GM12878 (cell line): Measurements from ENCODE around the gene PRR16. TPM values are rescaled to one million over a fixed set of nuclear protein-coding genes. Genes with fewer than 3 reads are reported as not detected.

ENCODE experiments used
- ATAC-seq: fragments of 200-7000 bp; cut with Tn5 transposase; 3 replicates; pipeline ENCODE4 v1.9.1; 2020; ENCODE audit warnings: mild to moderate bottlenecking, moderate library complexity
- BruUV-seq: library from RNA; stranded (reverse); fragments of 400-500 nt; replicated peaks from 2 replicates; lab custom pipeline; 2021; lab: Mats Ljungman, UMichigan
- CTCF ChIA-PET: fragments of 300-600 bp; sonication (Branson Sonifier 250); formaldehyde crosslinking; extraction: SDS; loops from one replicate; lab custom pipeline; 2021; ENCODE audit warnings: inconsistent platforms; lab: Yijun Ruan, JAX
- POLR2A ChIA-PET: fragments of 350-600 bp; formaldehyde crosslinking; extraction: SDS; loops from one replicate; lab custom pipeline; 2021; ENCODE audit warnings: inconsistent platforms; lab: Charles Lee
- RAD21 ChIA-PET: fragments of 300-600 bp; sonication (Branson Sonifier 250); formaldehyde crosslinking; loops from one replicate; lab custom pipeline; 2023; ENCODE audit warnings: antibody characterized with exemption; ENCODE audit not compliant: unreplicated experiment; lab: Charles Lee
- SMC1A ChIA-PET: fragments of 300-600 bp; sonication (Branson Sonifier 250); formaldehyde crosslinking; loops from one replicate; lab custom pipeline; 2023; ENCODE audit not compliant: unreplicated experiment, uncharacterized antibody; lab: Charles Lee
- DNase-seq: peaks from one replicate; pipeline ENCODE4 v3.0.0-alpha.2; 2011; ENCODE audit warnings: low read depth, low spot score
- FAIRE-seq: peaks from 3 replicates; lab custom pipeline; 2011; peaks lifted over from hg19 to GRCh38; lab: Jason Lieb, UNC
- H2AFZ ChIP-seq: 2 replicates; pipeline ENCODE4 v1.6.0; 2011; ENCODE audit warnings: low read depth, low read length, control low read depth; ENCODE audit not compliant: control insufficient read depth
- H3K27ac ChIP-seq: 2 replicates; pipeline ENCODE4 v1.5.1; 2011; ENCODE audit warnings: control low read depth; ENCODE audit not compliant: control insufficient read depth, insufficient read depth
- H3K27me3 ChIP-seq, 2 experiments: replicated peaks in 1 of 2; 2 replicates each; pipeline versions ENCODE4 v1.6.0 to v1.6.1; 2011; ENCODE audit warnings: low read length in 1 of 2; ENCODE audit not compliant: control insufficient read depth in 2 of 2, insufficient read depth in 2 of 2
- H3K36me3 ChIP-seq, 2 experiments: 2 replicates each; pipeline ENCODE4 v1.5.1; 2011; ENCODE audit warnings: low read length in 1 of 2; ENCODE audit not compliant: control insufficient read depth in 2 of 2, insufficient read depth in 2 of 2
- H3K4me1 ChIP-seq: 2 replicates; pipeline ENCODE4 v1.6.1; 2011; ENCODE audit warnings: mild to moderate bottlenecking, low read length, moderate library complexity, mixed read lengths; ENCODE audit not compliant: control insufficient read depth, insufficient read depth
- H3K4me2 ChIP-seq: 2 replicates; pipeline ENCODE4 v1.6.0; 2011; ENCODE audit warnings: control low read depth; ENCODE audit not compliant: control insufficient read depth, insufficient read depth
- H3K4me3 ChIP-seq: fragments of 200-600 bp; sonication (generic); 2 replicates; pipeline ENCODE4 v1.5.1; 2016
- H3K79me2 ChIP-seq: 2 replicates; pipeline ENCODE4 v1.6.0; 2011; ENCODE audit warnings: low read length; ENCODE audit not compliant: control insufficient read depth, insufficient read depth
- H3K9ac ChIP-seq: 2 replicates; pipeline ENCODE4 v1.8.0; 2011; ENCODE audit warnings: low read length, control low read depth, mixed read lengths; ENCODE audit not compliant: control insufficient read depth, insufficient read depth
- H3K9me3 ChIP-seq: replicated peaks from 3 replicates; pipeline ENCODE4 v1.5.1; 2011; ENCODE audit warnings: mild to moderate bottlenecking, low read length; ENCODE audit not compliant: control insufficient read depth, insufficient read depth
- H4K20me1 ChIP-seq: 2 replicates; pipeline ENCODE4 v1.6.0; 2011; ENCODE audit not compliant: control insufficient read depth, insufficient read depth
- BACH1 ChIP-seq: fragments of 450-650 bp; IDR thresholded peaks from 2 replicates; pipeline ENCODE4 v1.6.1; 2017; ENCODE audit warnings: mild to moderate bottlenecking, borderline replicate concordance
- BMI1 ChIP-seq: fragments of 450-650 bp; IDR thresholded peaks from 2 replicates; pipeline ENCODE4 v1.6.1; 2016; ENCODE audit warnings: mild to moderate bottlenecking, moderate library complexity, borderline replicate concordance
- GABPA ChIP-seq: IDR thresholded peaks from 2 replicates; pipeline ENCODE4 v1.6.1; 2014; ENCODE audit warnings: antibody characterized with exemption, low read depth, mild to moderate bottlenecking, inconsistent platforms
- HDGF ChIP-seq: fragments of 450-650 bp; IDR thresholded peaks from 2 replicates; pipeline ENCODE4 v1.6.1; 2016; ENCODE audit warnings: antibody characterized with exemption
- JUNB ChIP-seq: IDR thresholded peaks from 2 replicates; pipeline ENCODE4 v1.6.1; 2016; ENCODE audit warnings: antibody characterized with exemption, mild to moderate bottlenecking
- JUND ChIP-seq: IDR thresholded peaks from 2 replicates; pipeline ENCODE4 v1.6.1; 2012; ENCODE audit warnings: low read depth, mild to moderate bottlenecking, low read length, improper control_type of control experiment, moderate library complexity
- MEF2A ChIP-seq: IDR thresholded peaks from 2 replicates; pipeline ENCODE4 v1.6.1; 2011; ENCODE audit warnings: low read depth, mild to moderate bottlenecking, low read length, moderate library complexity; ENCODE audit not compliant: insufficient read depth
- MTA3 ChIP-seq: IDR thresholded peaks from 2 replicates; pipeline ENCODE4 v1.6.1; 2012; ENCODE audit warnings: low read length, inconsistent platforms, borderline replicate concordance
- PAX8 ChIP-seq: fragments of 450-650 bp; IDR thresholded peaks from 2 replicates; pipeline ENCODE4 v1.6.1; 2017; ENCODE audit warnings: mild to moderate bottlenecking, moderate library complexity
- PML ChIP-seq: IDR thresholded peaks from 2 replicates; pipeline ENCODE4 v1.6.1; 2012; ENCODE audit warnings: low read length, inconsistent platforms
- RAD51 ChIP-seq: fragments of 450-650 bp; IDR thresholded peaks from 2 replicates; pipeline ENCODE4 v1.6.1; 2016; ENCODE audit warnings: moderate library complexity, mild to moderate bottlenecking, inconsistent platforms
- in situ Hi-C: fragments of 300-500 bp; cut with MboI; formaldehyde crosslinking; loops from 9 replicates; pipeline ENCODE4 v1.14.3; 2018; ENCODE audit warnings: mixed read lengths
- intact Hi-C: fragments of 100-400 bp; cut with micrococcal nuclease; formaldehyde crosslinking; loops from one replicate; pipeline ENCODE4 v1.14.2; 2022; ENCODE audit not compliant: unreplicated experiment
- polyA plus RNA-seq, 11 experiments: library from polyadenylated mRNA; depleted of rRNA in 4 of 11; unstranded in 6 of 11; stranded (reverse) in 5 of 11; fragments of >200 nt; fragmentation: Nextera tagmentation in 4 of 11; fragmentation: Illumina TruSeq in 1 of 11; extraction: Ambion mirVana in 4 of 11; extraction: Trizol in 1 of 11; gene quantifications; 1 replicate in 1 of 11; 2 replicates in 10 of 11; pipeline versions ENCODE4 v1.2.1 to v1.2.3, GENCODE V29; 2011 to 2016; ENCODE audit warnings: inconsistent platforms in 2 of 11, missing spikeins in 2 of 11, low read depth in 1 of 11
- total RNA-seq, 4 experiments: library from RNA; depleted of rRNA in 3 of 4; stranded (reverse); fragments of >200 nt in 3 of 4; fragmentation: Illumina TruSeq in 1 of 4; extraction: Trizol in 1 of 4; gene quantifications; 2 replicates each; pipeline versions ENCODE4 v1.2.1 to v1.2.3, GENCODE V29; 2013 to 2021
- TF ChIP-seq, protein P1 (sequence below): fragments of 150-350 bp; IDR thresholded peaks from 2 replicates; pipeline ENCODE4 v1.6.1; 2016; ENCODE audit warnings: low read depth, low read length
- TF ChIP-seq, protein P2 (sequence below): fragments of 450-650 bp; IDR thresholded peaks from 2 replicates; pipeline ENCODE4 v1.6.1; 2016; ENCODE audit warnings: mild to moderate bottlenecking
- TF ChIP-seq, protein P3 (sequence below): IDR thresholded peaks from 2 replicates; pipeline ENCODE4 v1.6.1; 2012; ENCODE audit warnings: low read length, inconsistent platforms
- TF ChIP-seq, protein P4 (sequence below): fragments of 450-650 bp; IDR thresholded peaks from 2 replicates; pipeline ENCODE4 v1.6.1; 2018; ENCODE audit warnings: borderline replicate concordance, mild to moderate bottlenecking; ENCODE audit not compliant: partially characterized antibody

Gene PRR16
- total and polyA plus RNA-seq, 10 of the 15 experiments (the other 5 are each of a cell fraction or from before 2014, with no cell fraction given): not detected

DNA sequence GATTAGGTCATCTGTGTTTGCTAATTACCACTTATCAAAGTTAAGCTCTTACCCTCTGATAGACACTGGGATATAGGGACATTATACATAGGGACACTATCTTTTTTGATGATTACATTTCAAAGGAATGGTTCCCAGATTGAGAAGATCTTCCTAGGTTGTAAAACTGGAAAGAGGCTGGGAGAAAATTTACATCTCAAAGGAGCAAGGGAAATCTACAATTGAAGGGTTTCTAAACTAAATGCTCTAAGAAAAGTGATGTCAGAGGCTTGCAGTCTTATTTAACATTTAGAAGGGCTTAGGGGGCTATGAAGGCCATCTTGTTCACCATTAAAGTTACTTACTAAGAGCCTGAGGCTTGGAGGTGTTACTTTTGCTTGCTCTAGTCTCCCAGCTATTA, 242.8 kb downstream of the PRR16 start:
- in situ Hi-C loops (no loop called here), intact Hi-C loops (no loop called here)
- Histone ChIP-seq H3K4me3 (no peak overlapping the region), H3K79me2 (no peaks in the 10 kb centered on the region), H2AFZ (no peak overlapping the region), H3K36me3 (no peaks in the 10 kb centered on the region), H3K4me1 (no peaks in the 10 kb centered on the region), H3K27ac (no peak overlapping the region), H4K20me1 (no peaks in the 10 kb centered on the region), H3K27me3 (no peaks in the 10 kb centered on the region; a peak in 1 of 4 replicates), H3K4me2 (no peak overlapping the region), H3K9me3 (no peaks in the 10 kb centered on the region), H3K9ac (no peak overlapping the region)
- ATAC-seq (no peak), FAIRE-seq (no peak), DNase-seq (no peak)
- ChIA-PET POLR2A (no interaction called here), RAD21 (no interaction called here), CTCF (no interaction called here), SMC1A (no interaction called here)
- no TSS peak for BruUV-seq
- TF ChIP-seq JUND: no peak
- TF ChIP-seq HDGF: no peak
- TF ChIP-seq JUNB: no peak
- TF ChIP-seq, protein P1, sequence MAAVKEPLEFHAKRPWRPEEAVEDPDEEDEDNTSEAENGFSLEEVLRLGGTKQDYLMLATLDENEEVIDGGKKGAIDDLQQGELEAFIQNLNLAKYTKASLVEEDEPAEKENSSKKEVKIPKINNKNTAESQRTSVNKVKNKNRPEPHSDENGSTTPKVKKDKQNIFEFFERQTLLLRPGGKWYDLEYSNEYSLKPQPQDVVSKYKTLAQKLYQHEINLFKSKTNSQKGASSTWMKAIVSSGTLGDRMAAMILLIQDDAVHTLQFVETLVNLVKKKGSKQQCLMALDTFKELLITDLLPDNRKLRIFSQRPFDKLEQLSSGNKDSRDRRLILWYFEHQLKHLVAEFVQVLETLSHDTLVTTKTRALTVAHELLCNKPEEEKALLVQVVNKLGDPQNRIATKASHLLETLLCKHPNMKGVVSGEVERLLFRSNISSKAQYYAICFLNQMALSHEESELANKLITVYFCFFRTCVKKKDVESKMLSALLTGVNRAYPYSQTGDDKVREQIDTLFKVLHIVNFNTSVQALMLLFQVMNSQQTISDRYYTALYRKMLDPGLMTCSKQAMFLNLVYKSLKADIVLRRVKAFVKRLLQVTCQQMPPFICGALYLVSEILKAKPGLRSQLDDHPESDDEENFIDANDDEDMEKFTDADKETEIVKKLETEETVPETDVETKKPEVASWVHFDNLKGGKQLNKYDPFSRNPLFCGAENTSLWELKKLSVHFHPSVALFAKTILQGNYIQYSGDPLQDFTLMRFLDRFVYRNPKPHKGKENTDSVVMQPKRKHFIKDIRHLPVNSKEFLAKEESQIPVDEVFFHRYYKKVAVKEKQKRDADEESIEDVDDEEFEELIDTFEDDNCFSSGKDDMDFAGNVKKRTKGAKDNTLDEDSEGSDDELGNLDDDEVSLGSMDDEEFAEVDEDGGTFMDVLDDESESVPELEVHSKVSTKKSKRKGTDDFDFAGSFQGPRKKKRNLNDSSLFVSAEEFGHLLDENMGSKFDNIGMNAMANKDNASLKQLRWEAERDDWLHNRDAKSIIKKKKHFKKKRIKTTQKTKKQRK: no peak
- no peak for TF ChIP-seq BACH1
- TF ChIP-seq, protein P2, sequence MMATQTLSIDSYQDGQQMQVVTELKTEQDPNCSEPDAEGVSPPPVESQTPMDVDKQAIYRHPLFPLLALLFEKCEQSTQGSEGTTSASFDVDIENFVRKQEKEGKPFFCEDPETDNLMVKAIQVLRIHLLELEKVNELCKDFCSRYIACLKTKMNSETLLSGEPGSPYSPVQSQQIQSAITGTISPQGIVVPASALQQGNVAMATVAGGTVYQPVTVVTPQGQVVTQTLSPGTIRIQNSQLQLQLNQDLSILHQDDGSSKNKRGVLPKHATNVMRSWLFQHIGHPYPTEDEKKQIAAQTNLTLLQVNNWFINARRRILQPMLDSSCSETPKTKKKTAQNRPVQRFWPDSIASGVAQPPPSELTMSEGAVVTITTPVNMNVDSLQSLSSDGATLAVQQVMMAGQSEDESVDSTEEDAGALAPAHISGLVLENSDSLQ: no peak
- TF ChIP-seq, protein P3, sequence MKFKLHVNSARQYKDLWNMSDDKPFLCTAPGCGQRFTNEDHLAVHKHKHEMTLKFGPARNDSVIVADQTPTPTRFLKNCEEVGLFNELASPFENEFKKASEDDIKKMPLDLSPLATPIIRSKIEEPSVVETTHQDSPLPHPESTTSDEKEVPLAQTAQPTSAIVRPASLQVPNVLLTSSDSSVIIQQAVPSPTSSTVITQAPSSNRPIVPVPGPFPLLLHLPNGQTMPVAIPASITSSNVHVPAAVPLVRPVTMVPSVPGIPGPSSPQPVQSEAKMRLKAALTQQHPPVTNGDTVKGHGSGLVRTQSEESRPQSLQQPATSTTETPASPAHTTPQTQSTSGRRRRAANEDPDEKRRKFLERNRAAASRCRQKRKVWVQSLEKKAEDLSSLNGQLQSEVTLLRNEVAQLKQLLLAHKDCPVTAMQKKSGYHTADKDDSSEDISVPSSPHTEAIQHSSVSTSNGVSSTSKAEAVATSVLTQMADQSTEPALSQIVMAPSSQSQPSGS: no peak
- no peak for TF ChIP-seq BMI1
- TF ChIP-seq MTA3: no peak
- TF ChIP-seq RAD51: no peak
- no peak for TF ChIP-seq MEF2A
- no peak for TF ChIP-seq PAX8
- TF ChIP-seq PML: no peak
- TF ChIP-seq, protein P4, sequence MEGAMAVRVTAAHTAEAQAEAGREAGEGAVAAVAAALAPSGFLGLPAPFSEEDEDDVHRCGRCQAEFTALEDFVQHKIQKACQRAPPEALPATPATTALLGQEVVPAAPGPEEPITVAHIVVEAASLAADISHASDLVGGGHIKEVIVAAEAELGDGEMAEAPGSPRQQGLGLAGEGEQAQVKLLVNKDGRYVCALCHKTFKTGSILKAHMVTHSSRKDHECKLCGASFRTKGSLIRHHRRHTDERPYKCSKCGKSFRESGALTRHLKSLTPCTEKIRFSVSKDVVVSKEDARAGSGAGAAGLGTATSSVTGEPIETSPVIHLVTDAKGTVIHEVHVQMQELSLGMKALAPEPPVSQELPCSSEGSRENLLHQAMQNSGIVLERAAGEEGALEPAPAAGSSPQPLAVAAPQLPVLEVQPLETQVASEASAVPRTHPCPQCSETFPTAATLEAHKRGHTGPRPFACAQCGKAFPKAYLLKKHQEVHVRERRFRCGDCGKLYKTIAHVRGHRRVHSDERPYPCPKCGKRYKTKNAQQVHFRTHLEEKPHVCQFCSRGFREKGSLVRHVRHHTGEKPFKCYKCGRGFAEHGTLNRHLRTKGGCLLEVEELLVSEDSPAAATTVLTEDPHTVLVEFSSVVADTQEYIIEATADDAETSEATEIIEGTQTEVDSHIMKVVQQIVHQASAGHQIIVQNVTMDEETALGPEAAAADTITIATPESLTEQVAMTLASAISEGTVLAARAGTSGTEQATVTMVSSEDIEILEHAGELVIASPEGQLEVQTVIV: no peak
- TF ChIP-seq GABPA: no peak
